ENCODE measurements around the gene A1CF.
"Not testable (repeated sequence)": the region's sequence is repeated elsewhere in the genome, so short reads cannot be mapped to it uniquely, and the experiment has no call there.

The A1CF gene, protein sequence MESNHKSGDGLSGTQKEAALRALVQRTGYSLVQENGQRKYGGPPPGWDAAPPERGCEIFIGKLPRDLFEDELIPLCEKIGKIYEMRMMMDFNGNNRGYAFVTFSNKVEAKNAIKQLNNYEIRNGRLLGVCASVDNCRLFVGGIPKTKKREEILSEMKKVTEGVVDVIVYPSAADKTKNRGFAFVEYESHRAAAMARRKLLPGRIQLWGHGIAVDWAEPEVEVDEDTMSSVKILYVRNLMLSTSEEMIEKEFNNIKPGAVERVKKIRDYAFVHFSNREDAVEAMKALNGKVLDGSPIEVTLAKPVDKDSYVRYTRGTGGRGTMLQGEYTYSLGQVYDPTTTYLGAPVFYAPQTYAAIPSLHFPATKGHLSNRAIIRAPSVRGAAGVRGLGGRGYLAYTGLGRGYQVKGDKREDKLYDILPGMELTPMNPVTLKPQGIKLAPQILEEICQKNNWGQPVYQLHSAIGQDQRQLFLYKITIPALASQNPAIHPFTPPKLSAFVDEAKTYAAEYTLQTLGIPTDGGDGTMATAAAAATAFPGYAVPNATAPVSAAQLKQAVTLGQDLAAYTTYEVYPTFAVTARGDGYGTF

DNA sequence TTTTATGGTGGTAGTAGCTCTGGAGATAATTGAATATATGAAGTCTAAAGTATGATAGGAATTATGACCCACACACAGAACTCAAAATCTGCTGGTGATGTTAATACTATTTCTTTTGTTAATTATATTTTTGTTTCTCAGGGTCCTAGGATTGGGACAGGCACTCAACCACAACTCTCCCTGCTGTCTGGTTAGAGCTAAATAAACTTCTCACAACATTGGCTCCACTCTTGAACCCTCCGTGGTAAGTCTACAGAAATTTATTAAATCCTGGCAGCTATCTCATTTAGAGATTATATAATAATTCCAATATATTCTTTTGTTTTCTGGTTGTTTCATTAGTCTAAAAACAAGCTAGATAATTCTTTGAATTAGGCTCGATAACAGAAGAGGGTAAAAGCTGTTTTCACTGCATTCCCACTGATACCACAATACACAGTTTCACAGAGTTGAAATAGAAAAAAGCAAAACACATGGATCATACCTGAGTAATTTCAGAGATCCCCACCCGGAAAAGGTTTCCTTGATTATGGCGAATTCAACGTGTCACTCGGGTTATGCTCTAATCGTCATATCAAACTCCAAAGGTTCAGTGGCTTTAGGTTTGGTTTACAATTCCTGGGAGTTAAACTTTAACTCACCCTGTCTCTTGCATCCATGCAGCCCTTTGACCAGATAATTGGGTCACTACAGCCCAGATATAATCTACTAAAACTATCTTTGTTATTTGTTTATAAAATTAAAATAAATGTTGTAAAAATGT is at the start of gene A1CF:
Gene A1CF, minus strand, starts transcription at position 531 of the 763 bp plus-strand sequence. CDS start 25,687 bp downstream, outside the sequence.
- DNase-seq = no peak

DNA sequence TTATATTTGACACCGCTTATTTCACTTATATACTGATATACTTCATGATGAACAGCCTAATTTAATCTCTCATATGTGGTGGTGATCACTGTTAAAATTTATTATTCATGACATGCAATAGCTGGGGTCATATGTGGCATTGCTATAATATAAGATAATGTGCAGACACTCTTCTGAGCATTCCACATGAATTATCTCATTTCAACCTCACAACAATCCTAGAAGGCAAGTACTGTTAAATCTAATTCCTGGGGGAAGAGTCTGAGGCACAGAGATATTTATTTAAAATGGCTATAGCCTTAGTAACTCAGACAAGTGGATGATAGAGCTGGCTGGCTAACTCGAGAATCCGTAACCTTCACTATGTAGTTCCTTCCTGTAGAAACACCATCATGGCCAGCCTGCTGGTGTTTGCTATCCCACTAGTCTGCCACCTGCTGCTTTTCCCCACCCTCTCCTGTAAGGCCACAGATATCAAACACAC is 46.6 kb upstream of the A1CF start:
- DNase-seq = no peak

DNA sequence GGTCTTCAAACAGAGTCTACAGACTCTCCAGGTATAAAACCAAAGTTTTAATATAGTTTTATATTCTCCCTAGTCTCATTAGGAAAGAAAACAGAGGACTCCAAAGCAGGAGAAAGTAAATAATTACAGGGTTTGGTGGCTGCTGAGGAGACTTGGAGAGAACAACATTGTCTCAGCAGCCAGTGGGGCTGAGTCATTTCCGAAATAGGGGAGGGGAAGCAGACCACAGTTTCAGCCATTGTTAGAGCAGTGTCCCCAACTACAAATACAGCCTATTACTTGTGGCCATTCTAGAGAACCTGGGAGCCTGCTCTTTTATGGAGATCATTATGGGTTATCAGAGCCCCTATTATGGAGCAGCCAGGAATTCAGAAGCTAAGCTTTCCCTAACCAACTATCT is 44.2 kb upstream of the A1CF start:
- DNase-seq = no peak

DNA sequence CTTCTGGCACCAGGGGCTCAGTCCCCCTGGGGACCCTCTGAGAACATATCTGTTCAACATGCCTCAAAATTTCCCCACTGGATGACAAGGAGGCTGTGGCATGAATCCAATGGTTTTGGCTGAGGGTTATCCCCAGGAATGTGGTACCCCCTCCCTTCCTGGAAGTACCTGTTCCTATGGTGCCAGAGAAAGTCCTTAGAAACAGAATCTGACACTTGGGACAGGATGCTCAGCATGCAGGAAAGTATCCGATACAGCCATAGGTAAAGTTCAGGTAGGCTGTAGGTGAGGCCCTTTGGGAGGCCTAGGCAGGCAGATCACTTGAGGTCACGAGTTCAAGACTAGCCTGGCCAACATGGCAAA is 42.7 kb upstream of the A1CF start:
- no peak for DNase-seq

DNA sequence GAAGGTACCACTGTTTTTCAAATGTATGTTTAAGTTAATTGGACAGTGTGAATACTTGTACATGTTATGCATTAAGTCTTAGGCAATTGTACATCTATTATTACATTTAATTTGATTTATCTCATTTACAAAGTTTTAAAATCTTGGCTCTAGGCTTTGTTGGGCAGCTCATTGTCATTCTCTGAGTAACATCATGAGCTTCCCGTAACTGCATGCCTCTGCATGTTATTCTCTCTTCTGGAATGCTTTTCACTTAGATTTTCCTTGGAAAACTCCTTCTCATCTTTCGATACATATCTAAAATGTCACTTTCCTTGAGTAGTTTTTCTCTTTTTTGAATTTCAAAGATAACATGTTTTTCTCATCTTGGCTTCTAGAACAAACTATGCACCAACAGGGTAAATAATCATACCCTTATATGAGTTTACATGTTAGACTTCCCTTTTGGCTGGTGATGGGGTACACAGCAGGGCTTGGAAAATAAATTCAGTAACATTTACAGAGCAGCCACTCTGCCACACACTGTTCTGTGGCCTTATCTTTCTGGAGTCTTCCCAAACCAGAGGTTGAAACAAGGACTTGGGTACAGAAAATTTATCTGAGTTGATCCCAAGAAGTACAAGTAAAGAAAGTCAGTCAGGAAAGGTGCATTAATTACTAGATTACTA is 42.2 kb upstream of the A1CF start:
- no peak for DNase-seq

DNA sequence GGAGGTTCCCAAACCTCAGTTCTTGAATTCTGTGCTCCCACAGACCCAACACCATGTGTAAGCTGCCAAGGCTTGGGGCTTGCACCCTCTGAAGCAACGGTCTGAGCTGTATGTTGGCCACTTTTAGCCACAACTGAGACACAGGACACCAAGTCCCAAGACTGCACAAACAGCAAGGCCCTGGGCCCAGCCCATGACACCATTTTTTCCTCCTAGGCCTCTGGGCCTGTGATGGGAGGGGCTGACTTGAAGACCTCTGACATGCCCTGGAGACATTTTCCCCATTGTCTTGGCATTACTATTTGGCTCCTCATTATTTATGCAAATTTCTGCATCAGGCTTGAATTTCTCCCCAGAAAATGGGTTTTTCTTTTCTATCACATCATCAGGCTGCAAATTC is 38.0 kb upstream of the A1CF start:
- DNase-seq = not testable (repeated sequence)

DNA sequence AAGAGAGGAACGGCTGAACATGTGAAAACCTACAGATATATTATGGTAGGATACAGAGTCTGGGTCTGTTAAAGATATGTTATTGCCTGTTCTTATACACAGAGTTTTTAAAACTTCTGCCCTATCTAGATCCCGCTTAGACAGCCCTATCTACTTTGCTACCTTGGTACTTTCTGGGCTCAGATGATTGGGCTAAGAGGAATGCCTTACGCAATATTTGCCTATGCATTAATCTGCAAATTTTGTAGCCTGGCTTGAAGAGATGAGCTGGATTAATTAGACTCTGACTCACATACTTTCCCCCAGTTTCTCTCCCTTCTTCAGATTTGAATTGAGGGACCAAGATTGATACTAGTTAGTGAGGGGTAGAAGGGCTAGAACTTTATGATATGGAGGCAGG is 33.6 kb upstream of the A1CF start:
- DNase-seq = no peak

DNA sequence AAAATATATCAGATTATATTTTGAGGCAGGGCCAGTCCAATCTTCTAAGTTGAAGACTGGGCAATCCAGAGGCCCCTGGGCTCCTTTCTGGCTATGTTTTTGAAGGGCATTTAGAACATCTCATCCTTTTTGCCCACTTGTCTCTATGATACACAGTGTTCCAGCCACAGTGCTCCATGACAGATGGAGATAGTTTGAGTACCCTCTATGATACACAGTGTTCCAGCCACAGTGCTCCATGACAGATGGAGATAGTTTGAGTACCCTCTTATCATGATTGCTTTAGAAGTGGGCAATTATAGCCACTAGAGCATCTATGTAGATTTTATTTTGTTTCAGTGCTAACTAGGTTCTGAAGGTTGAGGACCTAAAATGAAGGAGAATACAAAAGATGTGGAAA is 33.1 kb upstream of the A1CF start:
- DNase-seq = no peak

DNA sequence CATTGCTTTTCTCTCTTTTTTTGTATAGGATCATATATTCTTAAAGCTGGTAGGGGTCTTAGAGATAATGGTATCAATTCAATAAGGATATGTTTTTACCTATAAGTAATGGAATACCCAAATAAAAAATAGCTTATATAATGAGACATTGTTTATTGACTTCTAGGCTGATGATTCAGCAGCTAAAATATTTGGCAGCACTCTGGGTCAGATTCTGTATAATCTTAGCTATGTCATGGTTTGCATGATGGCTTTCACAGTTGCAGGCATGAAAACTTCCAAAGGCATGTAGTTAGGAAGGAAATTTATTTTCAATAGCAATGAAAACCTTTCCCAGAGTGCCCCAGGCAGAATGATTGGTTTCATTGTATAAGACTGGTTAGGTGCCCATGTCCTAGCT is 32.1 kb upstream of the A1CF start:
- no peak for DNase-seq

DNA sequence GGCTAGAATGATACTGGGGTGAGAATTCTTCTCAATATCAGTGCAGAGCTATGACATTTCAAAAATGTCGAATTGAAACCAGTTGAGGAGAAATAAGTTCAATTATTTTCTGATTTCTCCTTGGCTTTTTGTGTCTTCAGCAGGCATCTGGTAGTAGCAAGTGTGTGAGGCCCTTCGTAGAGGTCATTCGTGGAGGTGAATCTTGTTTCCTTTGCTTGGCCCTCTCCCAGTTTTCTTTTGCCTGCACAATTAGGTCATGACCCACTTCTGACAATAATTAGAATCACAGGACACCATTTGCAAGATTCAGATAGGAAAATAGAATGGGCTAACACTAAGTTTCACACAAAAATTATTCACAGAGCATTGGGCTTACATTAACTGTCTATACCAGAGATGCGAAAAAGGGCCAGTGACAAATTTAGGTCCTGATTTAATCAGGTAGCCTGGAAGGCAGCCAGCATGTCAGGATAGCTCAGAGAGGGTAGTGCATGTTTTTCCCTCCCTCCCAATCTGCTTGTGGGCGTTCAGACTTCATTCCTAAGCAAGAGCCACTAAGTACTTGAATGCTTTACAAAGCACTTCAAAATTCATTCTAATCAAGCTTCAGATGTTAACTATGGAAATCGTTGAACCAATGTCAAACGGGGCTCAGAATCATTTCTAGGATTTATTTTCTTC is 24.0 kb upstream of the A1CF start:
- no peak for DNase-seq

DNA sequence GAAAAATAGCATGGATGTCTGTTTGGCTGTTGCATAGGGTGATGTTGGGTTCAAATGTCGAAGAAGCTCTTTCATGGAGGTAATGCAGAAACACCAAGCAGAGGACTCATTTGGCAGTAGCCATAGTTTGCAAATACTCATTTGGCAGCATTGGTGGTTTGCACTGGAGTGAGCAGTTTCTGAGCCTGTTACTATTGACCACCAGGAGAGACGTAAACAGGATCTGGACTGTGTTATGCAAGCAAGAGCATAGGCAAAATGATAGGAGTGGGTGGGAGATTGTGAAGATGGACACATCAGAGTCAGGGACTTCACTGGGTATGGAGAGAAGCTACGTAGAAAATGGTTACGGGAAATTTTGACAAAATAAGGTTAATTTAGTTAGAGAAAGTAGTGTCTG is 22.9 kb upstream of the A1CF start:
- DNase-seq = no peak

DNA sequence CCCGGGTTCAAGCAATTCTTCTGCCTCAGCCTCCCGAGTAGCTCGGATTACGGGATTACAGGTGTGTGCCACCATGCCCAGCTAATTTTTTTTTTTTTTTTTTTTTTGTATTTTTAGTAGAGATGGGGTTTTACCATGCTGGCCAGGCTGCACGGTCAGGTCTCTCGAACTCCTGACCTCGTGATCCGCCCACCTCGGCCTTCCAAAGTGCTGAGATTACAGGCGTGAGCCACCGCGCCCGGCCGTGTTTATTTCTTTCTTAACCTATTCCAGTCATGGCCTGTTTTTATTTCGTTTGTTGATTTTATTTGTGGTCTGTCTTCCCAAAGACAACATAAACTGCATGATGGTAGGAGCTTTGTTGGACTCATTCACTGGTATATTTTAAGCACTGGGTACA is 20.4 kb upstream of the A1CF start:
- not testable (repeated sequence) for DNase-seq

DNA sequence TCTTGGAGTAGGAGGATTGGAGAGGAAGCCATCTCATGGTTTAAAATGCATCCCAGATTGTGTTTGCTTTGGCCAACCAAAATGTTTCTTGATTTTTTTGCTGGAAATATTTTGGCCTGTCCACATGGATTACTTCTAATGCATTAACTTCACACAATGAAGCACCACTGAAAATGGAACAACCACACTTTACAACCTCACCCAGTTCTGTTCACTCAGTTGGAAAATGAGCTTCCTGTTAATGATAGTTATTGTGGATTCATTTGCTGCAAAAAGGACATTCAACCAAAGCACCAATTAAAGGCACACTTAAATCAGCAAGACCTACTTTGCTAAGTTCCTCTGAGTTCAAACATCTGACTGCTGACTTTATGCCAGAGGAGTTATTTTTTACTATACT is 11.3 kb upstream of the A1CF start:
- no peak for DNase-seq

DNA sequence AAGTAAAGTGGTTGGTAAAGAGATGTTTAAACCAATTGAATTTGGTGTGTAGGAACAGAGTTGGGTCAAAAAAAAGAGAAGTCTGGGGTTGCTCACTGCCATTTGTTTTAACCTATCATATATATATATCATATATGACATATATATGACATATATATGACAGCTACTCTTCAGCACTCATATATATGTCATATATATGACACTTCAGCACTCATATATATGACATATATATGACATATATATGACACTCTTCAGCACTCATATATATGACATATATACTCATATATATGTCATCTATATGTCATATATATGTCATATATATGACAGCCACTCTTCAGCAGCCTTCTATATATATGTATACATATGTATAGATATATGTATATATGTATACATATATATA is 8.9 kb upstream of the A1CF start:
- DNase-seq = no peak

DNA sequence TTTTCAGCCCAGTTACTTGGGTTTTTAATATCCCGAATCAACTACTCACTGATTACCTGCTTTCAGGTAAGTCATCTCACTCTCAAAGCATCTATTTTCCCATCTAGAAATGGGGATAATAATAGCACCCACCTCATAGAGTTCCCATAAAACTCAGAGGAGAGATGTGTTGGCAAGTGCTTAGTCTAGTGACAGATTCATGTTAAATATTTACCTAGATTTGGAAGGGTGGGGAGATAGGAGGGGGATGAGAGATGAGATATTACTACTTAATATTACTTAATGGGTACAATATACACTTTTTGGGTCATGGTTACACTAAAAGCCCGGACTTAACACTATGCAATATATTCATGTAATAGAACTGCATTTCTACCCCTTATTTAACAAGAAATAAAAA is 7.0 kb upstream of the A1CF start:
- no peak for DNase-seq

DNA sequence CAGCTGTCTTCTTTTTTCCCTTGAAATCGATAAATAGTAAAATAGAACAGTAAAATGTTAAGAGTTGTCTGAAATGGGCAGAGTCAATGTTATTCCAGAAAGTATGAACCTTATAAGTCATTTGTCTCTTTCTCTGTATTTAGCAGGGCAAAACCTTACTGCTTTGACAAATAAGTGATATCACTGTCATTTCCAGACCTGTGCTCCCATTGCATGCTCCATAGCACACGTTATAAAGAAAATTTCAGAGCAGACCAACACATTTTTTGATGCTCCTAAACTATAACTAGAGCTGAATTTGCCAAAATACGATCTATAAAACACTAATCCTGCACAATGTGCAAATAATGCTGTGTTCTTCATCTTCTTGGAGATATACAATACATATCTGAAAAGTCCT is 1.1 kb downstream of the A1CF start:
- no peak for DNase-seq

DNA sequence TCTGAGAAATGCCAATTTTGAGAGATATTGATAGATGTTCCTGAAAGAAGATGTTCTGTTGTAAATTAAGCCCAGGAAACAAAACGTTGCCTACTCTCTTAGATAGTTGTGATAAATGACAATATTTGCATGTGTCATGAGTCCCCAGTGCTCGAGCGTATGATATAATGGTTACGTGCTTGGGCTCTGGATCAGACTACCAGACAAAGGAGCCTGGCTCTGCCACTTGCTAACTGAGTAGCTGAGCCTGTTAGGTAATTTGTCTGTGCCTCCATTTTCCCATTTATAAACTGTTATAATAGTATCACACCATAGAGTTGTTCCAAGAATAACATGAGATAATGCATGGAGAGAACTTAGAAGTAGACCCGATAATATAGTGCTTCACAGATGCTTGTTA is 1.8 kb downstream of the A1CF start:
- DNase-seq = no peak

DNA sequence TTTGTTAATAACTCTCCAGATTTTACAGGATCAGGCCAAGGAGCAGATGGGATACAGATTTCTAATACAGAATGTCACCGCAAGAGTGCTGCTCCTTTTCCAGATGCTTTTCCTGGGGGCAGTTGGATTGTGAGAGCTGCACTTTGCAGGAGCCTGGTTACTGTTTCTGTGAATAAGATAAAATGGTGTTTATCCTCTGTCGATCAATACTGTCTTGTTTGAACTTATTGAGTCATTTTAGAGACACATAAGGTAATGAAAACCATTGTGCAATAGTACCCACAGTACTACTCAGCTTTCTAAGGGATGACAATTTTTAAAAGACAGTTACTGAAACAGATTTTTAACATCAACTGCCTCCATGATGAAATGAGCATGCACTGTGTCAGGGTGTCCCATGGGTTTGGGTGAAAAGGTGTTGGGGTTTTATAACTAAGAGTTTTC is 2.9 kb downstream of the A1CF start:
- DNase-seq = no peak

DNA sequence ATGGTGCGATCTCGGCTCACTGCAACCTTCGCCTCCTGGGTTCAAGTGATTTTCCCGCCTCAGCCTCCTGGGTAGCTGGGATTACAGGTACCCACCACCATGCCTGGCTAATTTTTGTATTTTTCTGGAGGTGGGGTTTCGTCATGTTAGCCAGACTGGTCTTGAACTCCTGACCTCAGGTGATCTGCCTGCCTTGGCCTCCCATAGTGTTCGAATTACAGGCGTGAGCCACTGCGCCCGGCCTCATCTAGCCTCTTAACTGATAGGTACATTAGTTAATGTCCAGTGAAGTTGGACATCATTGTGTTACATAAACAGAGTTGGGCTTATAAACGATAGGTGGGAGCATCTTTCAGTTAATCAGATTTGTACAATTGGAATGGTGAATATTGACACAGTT is 4.4 kb downstream of the A1CF start:
- DNase-seq = not testable (repeated sequence)

DNA sequence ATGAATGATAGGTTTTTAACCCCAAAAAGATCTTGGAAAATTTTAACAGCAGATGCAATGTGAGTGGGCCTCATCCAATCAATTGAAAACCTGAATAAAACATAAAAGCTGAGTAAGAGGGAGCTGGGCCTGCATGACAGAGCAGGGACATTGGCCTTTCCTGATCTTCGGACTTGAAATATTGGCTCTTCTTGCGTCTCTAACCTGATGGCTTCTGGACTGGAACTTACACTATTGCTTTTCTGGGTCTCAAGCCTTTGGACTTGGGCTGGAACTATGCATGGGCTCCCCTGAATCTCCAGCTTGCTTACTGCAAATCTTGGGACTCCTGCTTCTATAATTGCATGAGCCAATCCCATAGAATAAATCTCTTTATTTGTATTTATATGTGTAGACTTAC is 9.0 kb downstream of the A1CF start:
- DNase-seq = no peak

DNA sequence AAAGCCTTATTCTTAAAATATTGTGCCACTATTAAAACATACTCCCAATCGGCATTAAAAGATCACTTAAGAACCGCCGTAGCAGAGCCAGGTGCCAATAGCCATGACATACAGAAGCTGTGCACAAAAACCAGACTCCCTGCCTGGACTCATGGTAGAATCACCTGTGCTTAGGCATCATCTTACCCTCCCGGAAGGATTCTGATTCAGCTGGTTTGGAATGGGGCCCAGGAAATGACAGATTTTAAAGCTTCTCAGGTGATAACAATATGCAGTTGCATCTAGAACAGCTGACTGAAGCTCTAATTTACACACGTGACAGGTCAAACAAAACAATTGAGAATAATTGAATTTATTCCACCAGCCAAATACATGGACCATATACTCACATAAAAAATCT is 10.7 kb downstream of the A1CF start:
- DNase-seq = no peak

DNA sequence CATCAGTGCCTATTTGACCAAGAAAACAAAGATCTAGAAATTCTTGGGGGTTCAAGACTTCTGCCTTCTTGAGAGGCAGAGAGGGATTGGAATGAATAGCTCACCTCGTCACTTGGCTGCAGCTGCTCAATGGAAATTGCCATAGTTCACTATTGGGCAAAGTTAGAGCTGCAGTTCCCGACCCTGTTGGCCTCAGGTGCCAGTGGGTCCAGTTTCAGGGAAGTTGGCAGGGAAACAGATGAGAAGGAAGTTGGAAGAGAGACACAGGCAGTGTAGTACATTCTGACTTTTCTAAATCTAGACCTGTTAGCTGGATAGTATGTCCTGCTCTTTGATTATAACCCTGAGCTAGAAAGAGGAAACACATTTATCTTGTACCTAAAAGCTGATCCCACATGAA is 19.1 kb downstream of the A1CF start:
- DNase-seq = no peak

DNA sequence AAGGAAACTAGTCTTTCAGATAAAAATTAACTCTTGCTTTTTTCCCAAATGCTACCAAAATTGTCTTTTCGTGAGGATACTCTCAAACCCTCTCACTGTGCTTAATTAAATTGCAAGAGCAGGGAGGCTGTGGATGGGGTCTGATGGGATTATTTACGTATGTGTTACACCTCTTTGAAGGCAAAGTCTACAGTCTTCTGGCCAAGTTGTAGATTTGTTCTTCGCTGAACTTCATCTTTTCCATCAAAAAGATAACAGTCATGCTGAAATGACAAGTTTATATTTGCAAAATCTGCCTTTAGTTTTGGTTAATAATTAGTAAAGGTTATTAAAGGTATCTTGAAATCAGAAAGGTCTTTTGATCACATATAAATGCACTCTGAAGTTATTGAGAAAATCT is 22.7 kb downstream of the A1CF start:
- DNase-seq = no peak

All from activated CD4-positive, CD25-positive, alpha-beta regulatory T cell treated with anti-CD3 and anti-CD28 coated beads, Interleukin-2, amount 50 U/mL, for 72 hours (primary cell).